ENCODE data around the gene EFHD2. TPM values are rescaled to one million over a fixed set of nuclear protein-coding genes. Genes with fewer than 3 reads are reported as not detected.

Gene EFHD2
- total RNA-seq, 1 donor from 2014 or later = 26.0 TPM

DNA sequence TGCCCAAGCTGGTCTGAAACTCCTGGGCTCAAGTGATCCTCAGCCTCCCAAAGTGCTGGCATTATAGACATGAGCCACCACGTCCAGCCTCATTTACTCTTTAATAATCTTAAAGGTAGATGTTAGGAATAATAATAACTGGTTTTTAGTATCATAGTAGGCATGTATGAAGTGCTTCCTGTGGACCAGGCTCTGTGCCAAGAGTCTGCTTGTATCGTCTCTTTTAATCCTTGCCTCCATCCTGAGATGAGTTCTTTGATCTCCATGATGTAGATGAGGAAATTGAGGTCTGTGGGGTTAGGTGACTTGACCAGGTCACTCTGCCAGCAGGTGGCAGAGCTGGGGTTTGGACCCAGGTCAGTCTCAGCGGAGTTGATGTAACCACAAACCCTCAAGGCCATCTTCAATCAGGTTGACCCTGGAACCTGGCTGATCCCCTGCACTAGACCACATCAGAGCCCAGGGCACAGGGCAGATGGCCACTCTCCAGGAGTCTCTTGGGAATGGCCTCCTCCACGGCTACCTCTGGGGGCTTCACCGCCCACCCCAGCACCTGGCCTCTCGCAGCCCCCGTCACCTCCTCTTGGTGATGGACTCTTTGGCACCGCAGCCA is 11.3 kb downstream of the EFHD2 start:
- Mint-ChIP-seq H3K27ac (ENCODE audit: unreplicated experiment) (no peak overlapping the region), H3K9me3 (ENCODE audit: unreplicated experiment) (peaks cover 7% of the 10 kb centered on the region), H3K4me3 (ENCODE audit: unreplicated experiment) (no peak overlapping the region), H3K36me3 (ENCODE audit: low read depth, unreplicated experiment) (peaks cover 7% of the 10 kb centered on the region), H3K4me1 (ENCODE audit: low read depth, unreplicated experiment) (peaks cover 25% of the 10 kb centered on the region), H3K27me3 (ENCODE audit: low read depth, unreplicated experiment) (no peaks in the 10 kb centered on the region)
- Histone ChIP-seq H3K4me1 (ENCODE audit: insufficient read depth, low read length) (peaks cover 36% of the 10 kb centered on the region), H3K9me3 (ENCODE audit: insufficient read depth, low read depth, low read length) (no peaks in the 10 kb centered on the region), H3K4me3 (ENCODE audit: insufficient read depth, low read depth, low read length) (no peak overlapping the region), H3K4me2 (ENCODE audit: low read length) (no peak overlapping the region), H3K27ac (ENCODE audit: low read depth, low read length) (no peak overlapping the region), H4K20me1 (ENCODE audit: insufficient read depth, low read length) (peaks cover 69% of the 10 kb centered on the region), H3K9ac (ENCODE audit: low read length) (no peak overlapping the region), H3K79me2 (ENCODE audit: insufficient read depth, low read length) (peaks cover 55% of the 10 kb centered on the region), H3K27me3 (ENCODE audit: insufficient read depth, low read length) (no peaks in the 10 kb centered on the region), H2AFZ (ENCODE audit: low read depth, low read length) (no peak overlapping the region), H3K36me3 (ENCODE audit: insufficient read depth, low read length) (no peaks in the 10 kb centered on the region)
- no peak for FAIRE-seq
- DNase-seq (ENCODE audit: low read depth) = no peak
- no peak for TF ChIP-seq EZH2 (IDR thresholded peaks at IDR 0.05; ENCODE audit: insufficient read depth, low read length)
- TF ChIP-seq, protein P1, sequence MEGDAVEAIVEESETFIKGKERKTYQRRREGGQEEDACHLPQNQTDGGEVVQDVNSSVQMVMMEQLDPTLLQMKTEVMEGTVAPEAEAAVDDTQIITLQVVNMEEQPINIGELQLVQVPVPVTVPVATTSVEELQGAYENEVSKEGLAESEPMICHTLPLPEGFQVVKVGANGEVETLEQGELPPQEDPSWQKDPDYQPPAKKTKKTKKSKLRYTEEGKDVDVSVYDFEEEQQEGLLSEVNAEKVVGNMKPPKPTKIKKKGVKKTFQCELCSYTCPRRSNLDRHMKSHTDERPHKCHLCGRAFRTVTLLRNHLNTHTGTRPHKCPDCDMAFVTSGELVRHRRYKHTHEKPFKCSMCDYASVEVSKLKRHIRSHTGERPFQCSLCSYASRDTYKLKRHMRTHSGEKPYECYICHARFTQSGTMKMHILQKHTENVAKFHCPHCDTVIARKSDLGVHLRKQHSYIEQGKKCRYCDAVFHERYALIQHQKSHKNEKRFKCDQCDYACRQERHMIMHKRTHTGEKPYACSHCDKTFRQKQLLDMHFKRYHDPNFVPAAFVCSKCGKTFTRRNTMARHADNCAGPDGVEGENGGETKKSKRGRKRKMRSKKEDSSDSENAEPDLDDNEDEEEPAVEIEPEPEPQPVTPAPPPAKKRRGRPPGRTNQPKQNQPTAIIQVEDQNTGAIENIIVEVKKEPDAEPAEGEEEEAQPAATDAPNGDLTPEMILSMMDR (IDR thresholded peaks at IDR 0.05; ENCODE audit: insufficient read depth, low read depth, low read length) = no peak

DNA sequence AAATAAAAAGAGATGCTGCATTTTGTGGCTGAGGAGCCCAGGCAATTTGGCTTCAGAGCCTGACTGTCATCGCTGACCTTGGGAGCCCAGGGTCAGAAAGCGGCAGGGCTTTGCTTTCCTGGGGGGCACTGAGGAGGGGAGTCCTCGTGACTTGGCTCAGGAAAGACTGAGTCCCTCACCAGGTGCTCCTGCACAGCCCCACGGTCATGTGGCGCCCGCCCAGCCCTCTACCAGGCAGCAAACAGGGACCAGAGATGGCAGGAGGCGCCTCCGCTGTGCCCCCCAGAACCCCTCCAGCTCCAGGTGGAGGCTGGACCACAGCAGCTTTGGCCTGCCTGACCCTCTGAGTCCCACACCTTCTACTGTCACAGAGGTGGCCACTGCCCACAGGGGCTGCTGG is 13.2 kb downstream of the EFHD2 start:
- H3K27ac ChIP-seq (ENCODE audit: low read depth, low read length) = no peak overlapping the region
- Mint-ChIP-seq H3K36me3 (ENCODE audit: low read depth, unreplicated experiment) (peaks cover 13% of the 10 kb centered on the region), H3K4me3 (ENCODE audit: unreplicated experiment) (no peak overlapping the region)

More for the DNA sequence above, 13.2 kb downstream of the EFHD2 start:
- Histone ChIP-seq H3K36me3 (ENCODE audit: insufficient read depth, low read length) (no peaks in the 10 kb centered on the region), H3K27me3 (ENCODE audit: insufficient read depth, low read length) (no peaks in the 10 kb centered on the region), H3K4me3 (ENCODE audit: insufficient read depth, low read depth, low read length) (no peak overlapping the region), H3K79me2 (ENCODE audit: insufficient read depth, low read length) (peaks cover 46% of the 10 kb centered on the region), H3K9ac (ENCODE audit: low read length) (no peak overlapping the region), H4K20me1 (ENCODE audit: insufficient read depth, low read length) (peaks cover 76% of the 10 kb centered on the region), H3K9me3 (ENCODE audit: insufficient read depth, low read depth, low read length) (no peaks in the 10 kb centered on the region), H3K4me1 (ENCODE audit: insufficient read depth, low read length) (peaks cover 31% of the 10 kb centered on the region), H3K4me2 (ENCODE audit: low read length) (no peak overlapping the region), H2AFZ (ENCODE audit: low read depth, low read length) (no peak overlapping the region)
- TF ChIP-seq, protein P1 (IDR thresholded peaks at IDR 0.05; ENCODE audit: insufficient read depth, low read depth, low read length) = no peak
- TF ChIP-seq EZH2 (IDR thresholded peaks at IDR 0.05; ENCODE audit: insufficient read depth, low read length) = no peak
- Mint-ChIP-seq H3K9me3 (ENCODE audit: unreplicated experiment) (peaks cover 11% of the 10 kb centered on the region), H3K27me3 (ENCODE audit: low read depth, unreplicated experiment) (no peaks in the 10 kb centered on the region), H3K4me1 (ENCODE audit: low read depth, unreplicated experiment) (peaks cover 22% of the 10 kb centered on the region), H3K27ac (ENCODE audit: unreplicated experiment) (no peak overlapping the region)
- DNase-seq (ENCODE audit: low read depth) = no peak
- FAIRE-seq = no peak
